ENCODE data around the gene ST3GAL2. TPM values are rescaled to one million over a fixed set of nuclear protein-coding genes. Genes with fewer than 3 reads are reported as not detected.
A peak's percentile ranks its signal among the peaks of the same experiment; 100 is the strongest.

The ST3GAL2 gene
- total and polyA plus RNA-seq, 8 donors = 2.6 to 51.3 (median 11.7) TPM

GRCh38 chr16:70465999-70466804 is 27.3 kb upstream of the ST3GAL2 start:
- no peak overlapping the region for H3K27ac ChIP-seq
- no peaks in the 10 kb centered on the region for H3K9me3 ChIP-seq
- peaks cover 12 to 72% (median 62%) of the 10 kb centered on the region in 4 donors for H3K36me3 ChIP-seq
- WGBS, 5 donors = 89 to 95% (median 91%) methylated on average over 12 to 13 of the region's 13 CpGs
- H3K4me3 ChIP-seq = no peak overlapping the region
- intact Hi-C loops (cut with DNase I; ENCODE audit: low total_unique reads) = loop anchor here (5.0 kb wide), 1 partner anchor 74 kb away; no protein-coding TSS in a partner anchor
- DNase-seq = no peak
- no peak for TF ChIP-seq POLR2AphosphoS5 (IDR thresholded peaks at IDR 0.05)
- peaks cover 0 to 3% (median under 1%) of the 10 kb centered on the region in 4 donors for H3K4me1 ChIP-seq
- no peaks in the 10 kb centered on the region for H3K27me3 ChIP-seq

- Histone ChIP-seq H3K36me3 (peaks cover 12 to 58% (median 52%) of the 10 kb centered on the region in 4 donors), H3K27ac (no peak overlapping the region)
Observed at GRCh38 chr16:70463235-70463634, 24.3 kb upstream of the ST3GAL2 start.

GRCh38 chr16:70460737-70461261 is 21.9 kb upstream of the ST3GAL2 start:
- no peak overlapping the region for H3K4me3 ChIP-seq
- H3K27me3 ChIP-seq = no peaks in the 10 kb centered on the region
- H3K9me3 ChIP-seq = no peaks in the 10 kb centered on the region
- TF ChIP-seq POLR2AphosphoS5 (IDR thresholded peaks at IDR 0.05) (no peak), CTCF (IDR thresholded peaks at IDR 0.05) (no peak), EP300 (IDR thresholded peaks at IDR 0.05) (no peak), POLR2A (IDR thresholded peaks at IDR 0.05) (no peak)
- peak in 1 of 2 donors; percentile 38 for DNase-seq
- H3K4me1 ChIP-seq = peaks cover 4 to 22% (median 10%) of the 10 kb centered on the region in 4 donors
- intact Hi-C loops (cut with DNase I; ENCODE audit: low total_unique reads) = no loop called here
- WGBS, 5 donors = 38 to 79% (median 73%) methylated on average over 4 to 8 of the region's 8 CpGs
- H3K36me3 ChIP-seq = peaks cover 12 to 35% (median 31%) of the 10 kb centered on the region in 4 donors
- H3K27ac ChIP-seq = peak overlapping the region in 1 of 5 donors; percentile 0

More at GRCh38 chr16:70463235-70463634, 24.3 kb upstream of the ST3GAL2 start:
- no peak for DNase-seq
- 94 to 100% (median 98%) methylated on average over 2 of the region's 2 CpGs for WGBS, 5 donors
- peaks cover 0 to 5% (median 2%) of the 10 kb centered on the region in 4 donors for H3K4me1 ChIP-seq
- H3K9me3 ChIP-seq = no peaks in the 10 kb centered on the region
- TF ChIP-seq EP300 (IDR thresholded peaks at IDR 0.05) = no peak
- no peak for TF ChIP-seq POLR2AphosphoS5 (IDR thresholded peaks at IDR 0.05)
- TF ChIP-seq CTCF (IDR thresholded peaks at IDR 0.05) = no peak
- no peak for TF ChIP-seq POLR2A (IDR thresholded peaks at IDR 0.05)
- intact Hi-C loops (cut with DNase I; ENCODE audit: low total_unique reads) = no loop called here
- no peak overlapping the region for H3K4me3 ChIP-seq
- H3K27me3 ChIP-seq = no peaks in the 10 kb centered on the region

GRCh38 chr16:70457446-70458166 is 18.7 kb upstream of the ST3GAL2 start:
- DNase-seq = no peak
- intact Hi-C loops (cut with DNase I; ENCODE audit: low total_unique reads) = no loop called here
- WGBS, 5 donors = 82 to 93% (median 89%) methylated on average over 5 of the region's 5 CpGs
- Histone ChIP-seq H3K27ac (no peak overlapping the region), H3K4me3 (no peak overlapping the region), H3K4me1 (peaks cover 14 to 38% (median 30%) of the 10 kb centered on the region in 4 donors), H3K27me3 (no peaks in the 10 kb centered on the region), H3K9me3 (no peaks in the 10 kb centered on the region), H3K36me3 (peaks cover 0 to 6% (median 3%) of the 10 kb centered on the region in 4 donors)
- TF ChIP-seq POLR2A (IDR thresholded peaks at IDR 0.05) = no peak
- no peak for TF ChIP-seq CTCF (IDR thresholded peaks at IDR 0.05)
- TF ChIP-seq EP300 (IDR thresholded peaks at IDR 0.05) = no peak
- TF ChIP-seq POLR2AphosphoS5 (IDR thresholded peaks at IDR 0.05) = no peak
